HepG2 (cell line): ENCODE measurements around the gene ZNF425. TPM values are rescaled to one million over a fixed set of nuclear protein-coding genes. Genes with fewer than 3 reads are reported as not detected.

Experiments
- CBFB ChIP-seq: sonication (generic); formaldehyde crosslinking; IDR thresholded peaks from 2 replicates; pipeline ENCODE4 v1.4.0; 2020; ENCODE audit warnings: missing genetic modification reagents
- ERF ChIP-seq: IDR thresholded peaks from 2 replicates; pipeline ENCODE4 v1.6.1; 2018; ENCODE audit warnings: missing biosample characterization, missing genetic modification reagents
- HCFC1 ChIP-seq: fragments of 150-350 bp; IDR thresholded peaks from 2 replicates; pipeline ENCODE4 v1.6.1; 2014; ENCODE audit warnings: low read depth, low read length
- MLLT10 ChIP-seq: sonication (generic); formaldehyde crosslinking; IDR thresholded peaks from 2 replicates; pipeline ENCODE4 v1.4.0; 2020; ENCODE audit warnings: missing genetic modification reagents
- NFE2L1 ChIP-seq: sonication (generic); formaldehyde crosslinking; IDR thresholded peaks from 2 replicates; pipeline ENCODE4 v1.4.0; 2020; ENCODE audit warnings: missing genetic modification reagents, mild to moderate bottlenecking, borderline replicate concordance
- NFE2L2 ChIP-seq: fragments of 150-350 bp; IDR thresholded peaks from 2 replicates; pipeline ENCODE4 v1.6.1; 2014; ENCODE audit warnings: low read length
- NR1H2 ChIP-seq: sonication (generic); formaldehyde crosslinking; IDR thresholded peaks from 2 replicates; pipeline ENCODE4 v1.8.1; 2022; ENCODE audit warnings: low read depth, missing genetic modification reagents, borderline replicate concordance
- PAWR ChIP-seq: sonication (generic); formaldehyde crosslinking; IDR thresholded peaks from 2 replicates; pipeline ENCODE4 v1.4.0; 2020; ENCODE audit warnings: missing genetic modification reagents, mild to moderate bottlenecking, borderline replicate concordance
- SAP130 ChIP-seq: IDR thresholded peaks from 2 replicates; pipeline ENCODE4 v1.6.1; 2016; ENCODE audit warnings: low read depth
- TRIM24 ChIP-seq: sonication (generic); formaldehyde crosslinking; IDR thresholded peaks from 2 replicates; pipeline ENCODE4 v1.8.0; 2022; ENCODE audit warnings: mild to moderate bottlenecking, missing genetic modification reagents
- XBP1 ChIP-seq: sonication (generic); formaldehyde crosslinking; IDR thresholded peaks from 2 replicates; pipeline ENCODE4 v1.5.0; 2020; ENCODE audit warnings: missing genetic modification reagents
- ZNF18 ChIP-seq: sonication (generic); formaldehyde crosslinking; IDR thresholded peaks from 2 replicates; pipeline ENCODE4 v1.8.0; 2022; ENCODE audit warnings: mild to moderate bottlenecking, missing genetic modification reagents; ENCODE audit not compliant: insufficient replicate concordance
- ZNF33A ChIP-seq: sonication (generic); formaldehyde crosslinking; IDR thresholded peaks from 2 replicates; pipeline ENCODE4 v1.5.1; 2020; ENCODE audit warnings: missing genetic modification reagents, mild to moderate bottlenecking, moderate library complexity, borderline replicate concordance
- ZNF639 ChIP-seq: conservative IDR thresholded peaks from 2 replicates; pipeline ENCODE4 v1.6.1; 2018; ENCODE audit warnings: missing genetic modification reagents
- ZNF746 ChIP-seq: sonication (generic); formaldehyde crosslinking; IDR thresholded peaks from 2 replicates; pipeline ENCODE4 v1.8.0; 2022; ENCODE audit warnings: mild to moderate bottlenecking, missing genetic modification reagents
- polyA plus RNA-seq, 8 experiments: library from polyadenylated mRNA; depleted of rRNA in 3 of 8; stranded (reverse) in 7 of 8; unstranded in 1 of 8; fragments of >200 nt; fragmentation: Illumina TruSeq in 4 of 8; extraction: Trizol in 4 of 8; gene quantifications; 2 replicates each; pipeline versions ENCODE4 v1.2.1 to v1.2.3, GENCODE V29; 2011 to 2016; ENCODE audit warnings: low read depth in 4 of 8, missing spikeins in 1 of 8, mixed read lengths in 1 of 8; ENCODE audit not compliant: insufficient read depth in 1 of 8
- total RNA-seq, 5 experiments: library from RNA; depleted of rRNA; stranded (reverse); fragments of >200 nt; fragmentation: Illumina TruSeq; extraction: Trizol; gene quantifications; 2 replicates each; pipeline ENCODE4 v1.2.3, GENCODE V29; 2016; ENCODE audit warnings: low read depth in 1 of 5
- TF ChIP-seq, protein P1 (sequence below): sonication (generic); formaldehyde crosslinking; IDR thresholded peaks from 2 replicates; pipeline ENCODE4 v1.4.0; 2020; ENCODE audit warnings: missing genetic modification reagents, borderline replicate concordance
- TF ChIP-seq, protein P2 (sequence below): sonication (generic); formaldehyde crosslinking; IDR thresholded peaks from 2 replicates; pipeline ENCODE4 v1.5.1; 2020; ENCODE audit warnings: mild to moderate bottlenecking, missing genetic modification reagents, moderate library complexity
- TF ChIP-seq, protein P3 (sequence below): sonication (generic); formaldehyde crosslinking; IDR thresholded peaks from 2 replicates; pipeline ENCODE4 v1.9.0; 2021; ENCODE audit warnings: missing genetic modification reagents, mild to moderate bottlenecking, borderline replicate concordance

ZNF425 gene
- total and polyA plus RNA-seq, 2 of the 13 experiments (the other 11 are each of a cell fraction or from before 2014, with no cell fraction given) = 0.51 to 1.1 TPM

DNA sequence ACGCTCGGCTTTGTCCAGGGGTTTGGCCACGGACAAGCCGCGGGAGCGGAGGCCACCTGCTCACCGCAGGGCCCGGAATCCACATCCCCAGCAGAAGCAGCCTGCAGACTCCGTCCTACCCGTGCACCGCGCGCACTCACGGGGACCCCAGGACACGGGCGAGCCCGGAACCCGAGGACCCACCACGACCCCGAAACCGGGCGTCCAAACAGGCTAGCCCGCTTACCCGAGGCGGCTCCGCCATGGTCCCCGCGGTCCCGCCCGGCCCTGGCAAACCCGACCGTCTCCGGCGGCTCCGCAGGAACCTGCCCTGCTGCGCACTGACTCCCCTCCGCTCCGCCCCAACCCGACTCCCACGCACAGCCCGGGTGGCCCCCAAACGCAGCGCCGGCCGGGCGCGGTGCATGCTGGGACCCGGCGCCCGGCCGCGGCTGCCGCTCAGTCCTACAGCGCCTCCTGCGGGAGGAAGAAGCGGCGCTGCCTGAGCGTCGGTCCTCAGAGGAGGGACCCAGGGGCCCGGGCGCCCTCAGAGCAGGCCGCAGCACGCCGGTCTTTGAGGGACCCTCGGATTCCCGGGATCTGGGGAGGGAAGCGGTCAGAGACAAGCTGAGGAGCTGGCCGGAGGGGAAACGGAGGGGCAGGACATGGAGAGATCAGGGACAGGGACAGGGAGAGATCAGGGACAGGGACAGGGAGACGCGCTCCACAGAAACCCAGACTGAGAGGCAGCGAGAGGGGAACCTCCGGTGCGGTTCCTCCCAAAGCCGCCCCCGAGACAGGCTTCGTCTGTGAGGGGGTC is 35.5 kb downstream of the ZNF425 start, which contains the start of gene ZNF786 (continued):
- TF ChIP-seq, protein P1, sequence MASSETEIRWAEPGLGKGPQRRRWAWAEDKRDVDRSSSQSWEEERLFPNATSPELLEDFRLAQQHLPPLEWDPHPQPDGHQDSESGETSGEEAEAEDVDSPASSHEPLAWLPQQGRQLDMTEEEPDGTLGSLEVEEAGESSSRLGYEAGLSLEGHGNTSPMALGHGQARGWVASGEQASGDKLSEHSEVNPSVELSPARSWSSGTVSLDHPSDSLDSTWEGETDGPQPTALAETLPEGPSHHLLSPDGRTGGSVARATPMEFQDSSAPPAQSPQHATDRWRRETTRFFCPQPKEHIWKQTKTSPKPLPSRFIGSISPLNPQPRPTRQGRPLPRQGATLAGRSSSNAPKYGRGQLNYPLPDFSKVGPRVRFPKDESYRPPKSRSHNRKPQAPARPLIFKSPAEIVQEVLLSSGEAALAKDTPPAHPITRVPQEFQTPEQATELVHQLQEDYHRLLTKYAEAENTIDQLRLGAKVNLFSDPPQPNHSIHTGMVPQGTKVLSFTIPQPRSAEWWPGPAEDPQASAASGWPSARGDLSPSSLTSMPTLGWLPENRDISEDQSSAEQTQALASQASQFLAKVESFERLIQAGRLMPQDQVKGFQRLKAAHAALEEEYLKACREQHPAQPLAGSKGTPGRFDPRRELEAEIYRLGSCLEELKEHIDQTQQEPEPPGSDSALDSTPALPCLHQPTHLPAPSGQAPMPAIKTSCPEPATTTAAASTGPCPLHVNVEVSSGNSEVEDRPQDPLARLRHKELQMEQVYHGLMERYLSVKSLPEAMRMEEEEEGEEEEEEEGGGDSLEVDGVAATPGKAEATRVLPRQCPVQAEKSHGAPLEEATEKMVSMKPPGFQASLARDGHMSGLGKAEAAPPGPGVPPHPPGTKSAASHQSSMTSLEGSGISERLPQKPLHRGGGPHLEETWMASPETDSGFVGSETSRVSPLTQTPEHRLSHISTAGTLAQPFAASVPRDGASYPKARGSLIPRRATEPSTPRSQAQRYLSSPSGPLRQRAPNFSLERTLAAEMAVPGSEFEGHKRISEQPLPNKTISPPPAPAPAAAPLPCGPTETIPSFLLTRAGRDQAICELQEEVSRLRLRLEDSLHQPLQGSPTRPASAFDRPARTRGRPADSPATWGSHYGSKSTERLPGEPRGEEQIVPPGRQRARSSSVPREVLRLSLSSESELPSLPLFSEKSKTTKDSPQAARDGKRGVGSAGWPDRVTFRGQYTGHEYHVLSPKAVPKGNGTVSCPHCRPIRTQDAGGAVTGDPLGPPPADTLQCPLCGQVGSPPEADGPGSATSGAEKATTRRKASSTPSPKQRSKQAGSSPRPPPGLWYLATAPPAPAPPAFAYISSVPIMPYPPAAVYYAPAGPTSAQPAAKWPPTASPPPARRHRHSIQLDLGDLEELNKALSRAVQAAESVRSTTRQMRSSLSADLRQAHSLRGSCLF (CRISPR knock-in tag) = no peak
- TF ChIP-seq NFE2L1 (CRISPR knock-in tag) = peak; percentile 54; the same call in 1 of the 2 replicates
- TF ChIP-seq ZNF639 = peak; percentile 67; the same call in 1 of the 2 replicates
- TF ChIP-seq, protein P2, sequence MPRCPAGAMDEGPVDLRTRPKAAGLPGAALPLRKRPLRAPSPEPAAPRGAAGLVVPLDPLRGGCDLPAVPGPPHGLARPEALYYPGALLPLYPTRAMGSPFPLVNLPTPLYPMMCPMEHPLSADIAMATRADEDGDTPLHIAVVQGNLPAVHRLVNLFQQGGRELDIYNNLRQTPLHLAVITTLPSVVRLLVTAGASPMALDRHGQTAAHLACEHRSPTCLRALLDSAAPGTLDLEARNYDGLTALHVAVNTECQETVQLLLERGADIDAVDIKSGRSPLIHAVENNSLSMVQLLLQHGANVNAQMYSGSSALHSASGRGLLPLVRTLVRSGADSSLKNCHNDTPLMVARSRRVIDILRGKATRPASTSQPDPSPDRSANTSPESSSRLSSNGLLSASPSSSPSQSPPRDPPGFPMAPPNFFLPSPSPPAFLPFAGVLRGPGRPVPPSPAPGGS (CRISPR knock-in tag) = peak; percentile 84
- no peak for TF ChIP-seq PAWR (CRISPR knock-in tag)
- no peak for TF ChIP-seq NR1H2 (CRISPR knock-in tag)
- peak; percentile 69 for TF ChIP-seq SAP130
- TF ChIP-seq, protein P3, sequence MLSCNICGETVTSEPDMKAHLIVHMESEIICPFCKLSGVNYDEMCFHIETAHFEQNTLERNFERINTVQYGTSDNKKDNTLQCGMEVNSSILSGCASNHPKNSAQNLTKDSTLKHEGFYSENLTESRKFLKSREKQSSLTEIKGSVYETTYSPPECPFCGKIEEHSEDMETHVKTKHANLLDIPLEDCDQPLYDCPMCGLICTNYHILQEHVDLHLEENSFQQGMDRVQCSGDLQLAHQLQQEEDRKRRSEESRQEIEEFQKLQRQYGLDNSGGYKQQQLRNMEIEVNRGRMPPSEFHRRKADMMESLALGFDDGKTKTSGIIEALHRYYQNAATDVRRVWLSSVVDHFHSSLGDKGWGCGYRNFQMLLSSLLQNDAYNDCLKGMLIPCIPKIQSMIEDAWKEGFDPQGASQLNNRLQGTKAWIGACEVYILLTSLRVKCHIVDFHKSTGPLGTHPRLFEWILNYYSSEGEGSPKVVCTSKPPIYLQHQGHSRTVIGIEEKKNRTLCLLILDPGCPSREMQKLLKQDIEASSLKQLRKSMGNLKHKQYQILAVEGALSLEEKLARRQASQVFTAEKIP = no peak
- TF ChIP-seq XBP1 (CRISPR knock-in tag) = 0 out of 2 replicates have a peak, but pooled peaks have one; percentile 65
- TF ChIP-seq TRIM24 (CRISPR knock-in tag) = no peak
- TF ChIP-seq ERF (CRISPR knock-in tag) = peak; percentile 48
- peak; percentile 70; the same call in 1 of the 2 replicates for TF ChIP-seq ZNF746 (CRISPR knock-in tag)
- no peak for TF ChIP-seq NFE2L2
- TF ChIP-seq ZNF33A (CRISPR knock-in tag) = no peak
- no peak for TF ChIP-seq ZNF18 (CRISPR knock-in tag)
- TF ChIP-seq HCFC1 = no peak
- TF ChIP-seq MLLT10 (CRISPR knock-in tag) = no peak
- TF ChIP-seq CBFB = no peak
